ENCODE results near the gene GJA10.
"Not testable (repeated sequence)": the region's sequence is repeated elsewhere in the genome, so short reads cannot be mapped to it uniquely, and the experiment has no call there.

The GJA10 gene

DNA sequence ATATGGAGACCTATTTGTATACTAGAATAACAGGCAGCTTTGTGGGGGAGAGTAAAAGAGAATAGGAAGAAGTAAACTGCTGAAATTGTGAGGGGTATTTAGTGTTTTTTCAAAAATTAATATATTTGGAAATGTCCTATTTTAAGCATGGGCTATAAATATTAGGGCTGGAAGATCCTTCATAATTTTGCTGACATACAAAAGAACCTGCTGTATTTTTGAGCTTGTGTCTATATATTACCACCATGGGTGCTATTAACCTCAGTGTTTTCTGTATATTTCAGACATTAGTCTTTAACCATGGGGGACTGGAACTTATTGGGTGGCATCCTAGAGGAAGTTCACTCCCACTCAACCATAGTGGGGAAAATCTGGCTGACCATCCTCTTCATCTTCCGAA lies at the start of gene GJA10:
TSS of gene GJA10 (plus strand) at position 301 of the 400 bp plus-strand sequence. CDS start at position 301, 0 bp downstream.
- DNase-seq (ENCODE audit: low read depth in 1 of 2, low spot score in 1 of 2) = no peak

DNA sequence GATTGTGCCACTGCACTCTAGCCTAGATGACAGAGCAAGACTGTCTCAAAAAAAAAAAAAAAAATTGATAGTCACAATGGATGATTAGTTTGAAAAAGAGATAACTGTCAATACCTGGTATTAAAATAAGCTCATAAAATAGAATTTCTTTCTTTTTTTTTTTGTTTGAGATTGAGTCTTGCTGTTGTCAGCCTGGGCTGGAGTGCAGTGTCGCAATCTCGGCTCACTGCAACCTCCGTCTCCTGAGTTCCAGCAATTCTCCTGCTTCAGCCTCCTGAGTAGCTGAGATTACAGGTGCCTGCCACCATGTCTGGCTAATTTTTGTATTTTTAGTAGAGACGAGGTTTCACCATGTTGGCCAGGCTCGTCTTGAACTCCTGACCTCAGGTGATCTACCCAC lies 46.8 kb upstream of the GJA10 start:
- not testable (repeated sequence) for DNase-seq (ENCODE audit: low read depth in 1 of 2, low spot score in 1 of 2)

DNA sequence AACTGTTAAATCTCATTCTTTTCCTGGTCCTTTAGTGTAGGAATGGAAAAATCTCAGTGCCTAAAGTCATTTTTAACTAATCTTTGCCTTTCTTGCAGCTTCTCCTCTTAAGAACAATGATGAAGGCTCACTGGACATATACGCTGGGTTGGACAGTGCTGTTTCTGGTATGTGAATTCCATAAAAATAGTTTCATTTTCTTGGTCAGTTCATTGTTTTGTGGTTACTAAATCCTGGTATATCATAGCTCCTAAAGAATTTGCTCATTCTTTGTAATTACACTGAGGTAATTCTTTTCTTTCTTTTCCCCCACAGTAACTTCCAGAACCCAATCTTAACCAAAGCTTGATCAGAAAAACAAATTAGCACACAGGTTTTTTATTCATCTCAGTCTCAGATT lies 41.2 kb upstream of the GJA10 start:
- no peak for DNase-seq (ENCODE audit: low read depth in 1 of 2, low spot score in 1 of 2)

DNA sequence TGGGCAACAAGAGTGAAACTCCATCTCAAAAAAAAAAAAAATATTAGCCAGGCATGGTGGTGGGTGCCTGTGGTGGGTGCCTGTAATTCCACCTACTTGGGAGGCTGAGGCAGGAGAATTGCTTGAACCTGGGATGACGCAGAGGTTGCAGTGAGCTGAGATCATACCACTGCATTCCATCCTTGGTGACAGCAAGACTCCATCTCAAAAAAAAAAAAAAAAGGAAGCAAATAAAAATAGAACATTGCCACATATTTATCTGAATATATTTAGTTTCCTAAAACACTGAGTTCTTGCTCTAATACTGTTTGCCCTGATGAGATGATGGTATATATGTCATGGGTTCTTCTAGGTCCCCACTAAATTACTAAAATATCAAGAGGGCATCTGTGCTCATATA lies 36.2 kb upstream of the GJA10 start:
- no peak for DNase-seq (ENCODE audit: low read depth in 1 of 2, low spot score in 1 of 2)

DNA sequence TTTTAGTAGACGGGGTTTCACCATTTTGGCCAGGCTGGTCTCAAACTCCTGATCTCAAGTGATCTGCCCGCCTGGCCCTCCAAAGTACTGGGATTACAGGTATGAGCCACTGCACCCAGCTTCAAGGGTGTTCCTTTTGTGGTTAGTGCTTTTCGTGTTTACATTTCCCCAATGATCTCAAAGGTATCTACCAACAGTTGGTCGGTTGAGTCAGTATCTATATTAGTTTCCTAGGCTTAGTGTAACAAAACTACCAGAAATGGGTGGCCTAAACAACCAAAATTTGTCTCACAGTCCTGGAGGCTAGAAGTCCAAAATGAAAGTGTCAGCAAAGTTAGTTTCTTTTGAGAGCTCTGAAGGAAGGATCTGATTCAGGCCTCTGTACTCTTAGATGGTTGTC lies 34.5 kb upstream of the GJA10 start:
- DNase-seq (ENCODE audit: low read depth in 1 of 2, low spot score in 1 of 2) = no peak

DNA sequence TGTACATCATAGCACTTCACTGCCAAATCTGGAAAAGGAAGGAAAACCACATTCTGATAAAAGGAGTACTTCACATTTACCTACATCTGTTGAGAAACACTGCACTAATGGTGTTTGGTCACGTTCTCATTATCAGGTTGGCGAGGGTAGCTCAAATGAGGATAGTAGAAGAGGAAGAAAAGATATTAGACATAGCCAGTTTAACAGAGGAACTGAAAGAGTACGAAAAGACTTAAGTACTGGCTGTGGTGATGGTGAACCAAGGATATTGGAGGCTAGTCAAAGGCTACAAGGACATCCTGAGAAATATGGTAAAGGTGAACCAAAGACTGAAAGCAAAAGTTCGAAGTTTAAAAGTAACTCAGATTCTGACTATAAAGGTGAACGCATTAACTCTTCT lies 32.0 kb upstream of the GJA10 start:
- no peak for DNase-seq (ENCODE audit: low read depth in 1 of 2, low spot score in 1 of 2)

DNA sequence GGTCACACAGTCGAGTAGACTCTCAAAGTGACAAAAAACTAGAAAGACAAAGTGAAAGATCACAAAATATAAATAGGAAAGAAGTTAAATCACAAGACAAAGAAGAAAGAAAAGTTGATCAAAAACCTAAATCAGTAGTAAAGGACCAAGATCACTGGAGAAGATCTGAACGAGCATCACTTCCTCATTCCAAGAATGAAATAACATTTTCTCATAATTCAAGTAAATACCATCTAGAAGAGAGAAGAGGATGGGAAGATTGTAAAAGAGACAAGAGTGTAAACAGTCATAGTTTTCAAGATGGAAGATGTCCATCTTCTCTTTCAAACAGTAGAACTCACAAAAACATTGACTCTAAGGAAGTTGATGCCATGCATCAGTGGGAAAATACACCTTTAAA lies 31.6 kb upstream of the GJA10 start:
- no peak for DNase-seq (ENCODE audit: low read depth in 1 of 2, low spot score in 1 of 2)

DNA sequence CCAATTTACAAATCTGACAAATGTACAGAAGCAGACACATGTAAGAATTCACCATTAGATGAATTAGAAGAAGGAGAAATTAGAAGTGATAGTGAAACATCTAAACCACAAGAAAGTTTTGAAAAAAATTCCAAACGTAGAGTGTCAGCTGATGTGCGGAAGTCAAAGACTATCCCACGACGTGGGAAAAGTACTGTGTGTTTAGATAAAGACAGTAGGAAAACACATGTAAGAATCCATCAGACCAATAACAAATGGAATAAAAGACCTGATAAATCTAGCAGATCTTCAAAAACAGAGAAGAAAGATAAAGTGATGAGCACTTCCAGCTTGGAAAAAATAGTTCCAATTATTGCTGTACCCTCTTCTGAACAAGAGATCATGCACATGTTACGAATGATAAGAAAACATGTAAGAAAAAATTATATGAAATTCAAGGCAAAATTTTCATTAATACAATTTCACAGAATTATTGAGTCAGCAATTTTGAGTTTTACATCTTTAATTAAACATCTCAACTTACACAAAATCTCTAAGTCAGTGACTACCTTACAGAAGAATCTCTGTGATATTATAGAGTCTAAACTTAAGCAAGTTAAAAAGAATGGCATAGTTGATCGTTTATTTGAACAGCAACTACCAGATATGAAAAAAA lies 28.1 kb upstream of the GJA10 start:
- no peak for DNase-seq (ENCODE audit: low read depth in 1 of 2, low spot score in 1 of 2)

DNA sequence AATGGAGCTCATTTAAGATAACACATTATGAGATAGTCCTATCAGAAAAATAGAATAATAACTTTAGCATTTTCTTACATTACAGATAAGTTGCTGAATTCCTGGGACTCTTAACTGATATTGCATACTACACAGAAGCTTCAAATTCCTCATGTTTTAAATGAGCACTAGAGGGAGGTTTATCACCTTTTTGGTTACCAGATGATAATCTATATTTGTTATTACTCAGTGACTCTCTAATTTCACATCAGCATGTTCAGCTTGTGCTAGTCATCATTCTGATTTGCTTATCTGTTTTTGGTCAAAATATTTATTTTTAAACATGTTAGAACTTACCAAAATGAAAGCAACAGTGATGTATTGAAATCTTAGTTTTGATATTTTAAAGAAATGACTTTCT lies 20.5 kb upstream of the GJA10 start:
- no peak for DNase-seq (ENCODE audit: low read depth in 1 of 2, low spot score in 1 of 2)

DNA sequence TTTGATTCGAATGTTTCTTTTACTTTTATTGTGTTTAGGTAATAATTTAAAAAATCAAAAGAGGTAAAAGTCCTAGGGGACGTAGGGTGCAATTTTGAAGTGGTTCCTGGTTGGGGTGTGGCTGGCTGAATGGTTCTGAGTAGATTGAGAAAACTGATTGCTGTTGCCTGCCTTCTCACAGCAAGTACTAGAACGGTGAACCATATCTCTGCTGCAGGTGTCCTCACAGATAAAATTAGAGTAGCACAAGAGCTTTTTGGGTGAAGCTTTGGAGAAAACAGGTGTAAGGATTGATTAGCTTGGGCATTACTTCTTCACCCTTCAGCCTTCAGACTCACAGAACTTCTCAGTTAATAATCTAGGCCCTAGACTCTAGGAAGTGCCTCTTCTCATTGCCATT lies 19.8 kb upstream of the GJA10 start:
- no peak for DNase-seq (ENCODE audit: low read depth in 1 of 2, low spot score in 1 of 2)

DNA sequence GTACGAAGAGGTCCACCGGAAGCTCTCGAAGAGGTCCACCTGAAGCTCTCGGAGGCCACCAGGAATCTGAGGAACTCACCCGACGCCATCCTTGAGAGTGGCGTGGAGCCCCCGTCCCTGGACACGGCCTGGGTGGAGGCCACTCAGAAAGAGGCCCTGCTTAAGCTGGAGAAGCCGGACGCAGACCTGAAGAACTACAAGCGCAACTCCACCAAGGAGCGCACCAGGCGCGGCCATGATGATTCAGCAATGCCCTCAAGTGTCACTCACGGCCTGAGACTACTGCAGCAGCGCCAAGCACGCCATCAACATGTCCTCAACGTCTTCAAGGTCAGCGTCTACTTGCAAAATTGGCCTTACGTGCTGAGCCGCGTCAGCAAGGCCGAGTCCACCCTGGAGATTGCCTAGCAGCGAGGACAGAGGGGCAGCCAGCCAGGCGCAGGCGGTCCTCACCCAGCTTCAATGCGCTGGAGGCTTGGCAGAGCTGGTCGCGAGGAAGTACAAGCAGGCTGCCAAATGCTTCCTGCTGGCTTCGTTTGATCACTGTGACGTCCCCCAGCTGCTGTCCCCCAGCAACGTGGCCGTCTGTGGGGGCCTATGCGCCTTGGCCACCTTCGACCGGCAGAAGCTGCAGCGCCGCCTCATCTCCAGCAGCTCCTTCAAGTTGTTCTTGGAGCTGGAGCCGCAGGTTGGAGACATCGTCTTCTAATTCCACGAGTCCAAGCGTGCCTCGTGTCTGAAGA lies 7.7 kb upstream of the GJA10 start:
- DNase-seq (ENCODE audit: low read depth in 1 of 2, low spot score in 1 of 2) = no peak

DNA sequence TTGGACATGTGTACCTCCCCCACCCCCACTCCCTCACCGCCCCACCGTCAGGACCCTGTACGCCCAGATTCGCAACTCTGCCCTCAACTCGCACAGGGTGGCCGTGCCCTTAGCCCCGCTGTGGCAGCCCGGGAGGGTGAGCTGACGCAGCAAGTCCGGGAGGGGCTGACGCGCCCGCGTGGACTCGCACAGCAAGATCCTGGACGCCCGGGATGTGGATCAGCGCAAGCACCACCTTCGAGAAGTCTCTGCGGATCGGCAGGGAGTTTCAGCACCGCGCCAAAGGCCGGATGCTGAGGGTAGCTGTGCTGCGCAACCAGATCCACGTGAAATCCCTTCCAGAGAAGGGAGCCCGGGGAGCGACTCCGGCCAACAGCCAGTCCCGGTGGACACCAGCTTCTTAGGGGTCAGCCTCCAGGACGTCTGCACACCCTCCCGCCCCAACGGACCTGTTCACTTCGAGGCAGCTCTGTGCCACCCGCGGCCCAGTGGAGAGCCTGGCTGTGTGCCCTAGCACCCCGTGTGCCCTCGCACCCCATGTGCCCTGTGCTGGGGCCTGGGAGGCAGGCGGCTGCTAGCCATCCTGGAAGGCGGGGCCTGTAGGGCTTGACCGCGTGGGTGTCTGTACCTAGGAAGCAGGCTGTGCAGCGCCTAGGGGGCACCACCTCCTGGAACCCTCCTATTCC lies 6.7 kb upstream of the GJA10 start:
- no peak for DNase-seq (ENCODE audit: low read depth in 1 of 2, low spot score in 1 of 2)

DNA sequence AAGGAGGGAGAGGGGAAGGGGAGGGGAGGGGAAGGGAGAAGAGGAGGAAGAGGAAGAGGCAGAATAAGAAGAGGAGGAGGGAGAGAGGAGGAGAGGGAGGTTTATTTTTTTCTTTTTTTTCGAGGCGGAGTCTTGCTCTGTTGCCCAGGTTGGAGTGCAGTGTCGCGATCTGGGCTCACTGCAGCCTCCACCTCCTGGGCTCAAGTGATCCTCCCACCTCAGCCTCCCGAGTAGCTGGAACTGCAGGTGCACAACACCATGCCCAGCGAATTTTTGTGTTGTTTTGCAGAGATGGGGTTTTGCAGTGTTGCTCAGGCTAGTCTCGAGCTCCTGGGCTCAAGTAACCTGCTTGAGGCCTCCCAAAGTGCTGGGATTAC lies 6.1 kb upstream of the GJA10 start:
- no peak for DNase-seq (ENCODE audit: low read depth in 1 of 2, low spot score in 1 of 2)

DNA sequence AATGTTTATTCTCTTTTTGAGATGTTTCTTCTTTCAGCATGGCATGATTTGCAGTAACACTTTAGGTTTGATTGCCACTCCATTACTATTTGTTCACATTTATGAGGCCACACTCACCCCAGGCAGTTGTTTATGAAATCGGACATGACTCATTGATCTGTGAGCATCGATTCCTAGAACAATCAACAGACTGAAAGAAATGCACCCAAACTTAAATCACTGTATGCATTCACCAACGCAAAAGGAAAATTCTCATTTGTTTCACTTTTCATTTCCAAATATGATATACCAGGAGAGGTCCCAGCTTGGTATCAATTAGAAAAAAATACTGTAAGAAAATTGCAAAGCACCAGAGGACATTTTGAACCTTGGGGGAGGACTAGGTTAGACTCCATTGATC lies 5.4 kb upstream of the GJA10 start:
- no peak for DNase-seq (ENCODE audit: low read depth in 1 of 2, low spot score in 1 of 2)

DNA sequence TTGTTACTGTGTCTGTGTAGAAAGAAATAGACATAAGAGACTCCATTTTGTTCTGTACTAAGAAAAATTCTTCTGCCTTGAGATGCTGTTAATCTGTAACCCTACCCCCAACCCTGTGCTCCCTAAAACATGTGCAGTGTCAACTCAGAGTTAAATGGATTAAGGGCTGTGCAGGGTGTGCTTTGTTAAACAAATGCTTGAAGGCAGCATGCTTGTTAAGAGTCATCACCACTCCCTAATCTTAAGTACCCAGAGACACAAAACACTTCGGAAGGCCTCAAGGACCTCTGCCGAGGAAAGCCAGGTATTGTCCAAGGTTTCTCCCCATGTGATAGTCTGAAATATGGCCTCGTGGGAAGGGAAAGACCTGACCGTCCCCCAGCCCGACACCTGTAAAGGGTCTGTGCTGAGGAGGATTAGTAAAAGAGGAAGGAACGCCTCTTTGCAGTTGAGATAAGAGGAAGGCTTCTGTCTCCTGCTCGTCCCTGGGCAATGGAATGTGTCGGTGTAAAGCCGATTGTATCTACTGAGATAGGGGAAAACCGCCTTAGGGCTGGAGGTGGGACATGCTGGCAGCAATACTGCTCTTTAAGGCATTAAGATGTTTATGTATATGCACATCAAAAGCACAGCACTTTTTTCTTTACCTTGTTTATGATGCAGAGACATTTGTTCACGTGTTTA lies 3.3 kb upstream of the GJA10 start:
- not testable (repeated sequence) for DNase-seq (ENCODE audit: low read depth in 1 of 2, low spot score in 1 of 2)

DNA sequence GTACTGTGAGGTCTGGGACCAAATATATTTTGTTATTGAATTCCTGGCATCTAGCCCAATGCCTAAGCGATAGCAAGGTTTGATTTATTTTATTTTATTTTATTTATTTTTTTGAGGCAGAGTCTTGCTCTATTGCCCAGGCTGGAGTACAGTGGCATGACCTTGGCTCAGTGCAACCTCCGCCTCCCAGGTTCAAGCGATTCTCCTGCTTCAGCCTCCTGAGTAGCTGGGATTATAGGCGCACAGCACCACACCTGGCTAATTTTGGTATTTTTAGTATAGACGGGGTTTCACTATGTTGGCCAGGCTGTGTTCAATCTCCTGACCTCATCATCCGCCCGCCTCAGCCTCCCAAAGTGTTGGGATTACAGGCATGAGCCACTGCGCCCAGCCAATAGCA lies 1.7 kb upstream of the GJA10 start:
- not testable (repeated sequence) for DNase-seq (ENCODE audit: low read depth in 1 of 2, low spot score in 1 of 2)

DNA sequence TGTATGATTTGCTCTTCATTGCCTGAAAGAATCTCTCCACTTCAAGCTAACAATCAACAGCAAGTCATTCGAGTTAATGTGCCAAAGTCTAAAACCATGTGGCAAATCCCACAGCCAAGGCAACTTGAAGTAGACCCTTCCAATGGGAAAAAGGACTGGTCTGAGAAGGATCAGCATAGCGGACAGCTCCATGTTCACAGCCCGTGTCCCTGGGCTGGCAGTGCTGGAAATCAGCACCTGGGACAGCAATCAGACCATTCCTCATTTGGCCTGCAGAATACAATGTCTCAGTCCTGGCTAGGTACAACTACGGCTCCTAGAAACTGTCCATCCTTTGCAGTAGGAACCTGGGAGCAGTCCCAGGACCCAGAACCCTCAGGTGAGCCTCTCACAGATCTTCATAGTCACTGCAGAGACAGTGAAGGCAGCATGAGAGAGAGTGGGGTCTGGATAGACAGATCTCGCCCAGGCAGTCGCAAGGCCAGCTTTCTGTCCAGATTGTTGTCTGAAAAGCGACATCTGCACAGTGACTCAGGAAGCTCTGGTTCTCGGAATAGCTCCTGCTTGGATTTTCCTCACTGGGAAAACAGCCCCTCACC lies 1.1 kb downstream of the GJA10 start:
- no peak for DNase-seq (ENCODE audit: low read depth in 1 of 2, low spot score in 1 of 2)

DNA sequence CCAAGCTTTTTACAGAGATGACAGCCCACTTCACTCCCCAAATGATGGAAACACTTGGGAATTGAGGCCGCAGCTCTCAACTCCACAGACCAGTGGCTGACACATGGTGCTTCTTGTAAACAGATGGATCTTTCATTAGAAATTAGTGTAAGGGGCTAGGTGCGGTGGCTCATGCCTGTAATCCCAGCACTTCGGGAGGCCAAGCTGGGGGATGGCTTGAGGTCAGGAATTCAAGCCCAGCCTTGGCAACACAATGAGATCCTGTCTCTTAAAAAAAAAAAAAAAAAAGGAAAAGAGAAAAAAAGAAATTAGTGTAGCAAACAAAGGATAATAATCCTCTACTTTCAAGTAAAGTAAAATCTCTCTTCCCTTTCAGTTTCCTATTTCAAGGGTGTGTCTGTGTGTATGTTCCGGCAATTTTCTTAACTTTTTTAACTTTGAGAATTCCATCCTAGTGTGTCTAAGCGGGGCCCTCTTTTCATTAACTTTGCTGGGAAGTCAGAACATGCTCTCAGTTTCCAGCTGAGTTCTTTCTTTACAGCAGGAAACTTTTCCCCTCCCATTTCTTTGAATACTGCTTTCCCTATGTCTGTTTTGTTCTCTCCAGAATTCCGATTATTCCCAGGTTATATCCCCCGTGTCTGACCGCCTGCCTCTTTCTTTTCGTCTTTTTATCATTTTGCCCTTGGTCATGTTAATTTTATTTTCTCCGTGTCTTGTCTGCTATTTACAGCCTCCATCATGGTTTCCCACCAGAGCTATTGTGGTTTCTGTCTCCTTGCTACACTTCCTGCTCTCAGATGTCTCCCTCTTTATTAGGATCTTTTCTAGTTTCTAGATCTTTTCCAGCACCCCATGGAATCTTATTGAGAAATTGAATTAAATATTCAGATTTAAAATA lies 16.0 kb downstream of the GJA10 start:
- not testable (repeated sequence) for DNase-seq (ENCODE audit: low read depth in 1 of 2, low spot score in 1 of 2)

DNA sequence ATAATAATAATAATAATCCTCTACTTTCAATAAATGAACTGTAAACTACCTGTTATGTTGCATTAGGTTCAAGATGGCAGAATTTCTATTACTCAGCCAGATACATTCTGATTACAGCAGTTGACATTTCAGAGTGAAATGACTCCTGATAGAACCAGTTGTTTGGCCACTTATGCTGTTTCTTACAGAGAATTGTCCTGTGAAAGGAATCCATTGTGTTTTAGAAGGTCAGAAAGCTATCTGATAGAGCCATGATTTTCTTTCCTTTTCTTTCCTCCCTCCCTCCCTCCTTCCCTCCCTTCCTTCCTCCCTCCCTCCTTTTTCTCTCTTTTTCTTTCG lies 16.6 kb downstream of the GJA10 start:
- DNase-seq (ENCODE audit: low read depth in 1 of 2, low spot score in 1 of 2) = no peak

DNA sequence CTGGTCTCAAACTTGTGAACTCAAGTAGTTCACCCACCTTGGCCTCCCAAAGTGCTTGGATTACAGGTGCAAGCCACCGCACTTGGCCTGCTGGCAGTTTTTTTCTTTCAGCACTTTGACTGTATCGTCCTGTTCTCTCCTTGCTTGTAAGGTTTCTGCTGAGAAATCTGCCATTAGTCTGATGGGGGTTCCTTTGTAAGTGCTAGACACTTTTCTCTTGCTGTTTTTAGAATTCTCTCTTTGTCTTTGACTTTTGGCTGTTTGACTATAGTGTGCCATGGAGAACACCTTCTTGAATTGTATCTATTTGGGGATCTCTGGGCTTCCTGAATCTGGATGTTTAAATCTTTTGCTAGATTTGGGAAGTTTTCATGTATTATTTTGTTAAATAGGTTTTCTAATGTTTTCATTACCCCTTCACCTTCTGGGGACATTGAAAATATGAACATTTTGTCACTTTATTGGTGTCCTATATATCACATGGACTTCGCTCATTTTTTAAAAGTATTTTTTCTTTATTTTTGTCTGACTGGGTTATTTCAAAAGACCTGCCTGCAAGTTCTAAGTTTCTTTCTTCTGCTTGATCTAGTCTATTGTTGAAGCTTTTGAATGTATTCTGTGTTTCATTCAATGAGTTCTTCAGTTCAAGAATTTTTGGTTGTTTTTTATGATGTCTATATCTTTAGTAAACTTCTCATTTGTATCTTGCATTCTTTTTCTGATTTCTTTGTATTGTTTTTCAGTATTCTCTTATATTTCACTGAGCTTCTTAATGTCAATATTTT lies 22.1 kb downstream of the GJA10 start:
- DNase-seq (ENCODE audit: low read depth in 1 of 2, low spot score in 1 of 2) = no peak

Data from stimulated activated CD4-positive, alpha-beta T cell treated with anti-CD3 and anti-CD28 coated beads, Interleukin-15, amount 100 ng/mL, for 1 hour (primary cell).